Measurements from ENCODE around the gene SIGLEC1. TPM values are rescaled to one million over a fixed set of nuclear protein-coding genes. Genes with fewer than 3 reads are reported as not detected.

Gene SIGLEC1
- total and polyA plus RNA-seq, 2 donors (not counting 1 experiment from before 2014, with no cell fraction given) = 0.06 to 0.15 TPM

DNA sequence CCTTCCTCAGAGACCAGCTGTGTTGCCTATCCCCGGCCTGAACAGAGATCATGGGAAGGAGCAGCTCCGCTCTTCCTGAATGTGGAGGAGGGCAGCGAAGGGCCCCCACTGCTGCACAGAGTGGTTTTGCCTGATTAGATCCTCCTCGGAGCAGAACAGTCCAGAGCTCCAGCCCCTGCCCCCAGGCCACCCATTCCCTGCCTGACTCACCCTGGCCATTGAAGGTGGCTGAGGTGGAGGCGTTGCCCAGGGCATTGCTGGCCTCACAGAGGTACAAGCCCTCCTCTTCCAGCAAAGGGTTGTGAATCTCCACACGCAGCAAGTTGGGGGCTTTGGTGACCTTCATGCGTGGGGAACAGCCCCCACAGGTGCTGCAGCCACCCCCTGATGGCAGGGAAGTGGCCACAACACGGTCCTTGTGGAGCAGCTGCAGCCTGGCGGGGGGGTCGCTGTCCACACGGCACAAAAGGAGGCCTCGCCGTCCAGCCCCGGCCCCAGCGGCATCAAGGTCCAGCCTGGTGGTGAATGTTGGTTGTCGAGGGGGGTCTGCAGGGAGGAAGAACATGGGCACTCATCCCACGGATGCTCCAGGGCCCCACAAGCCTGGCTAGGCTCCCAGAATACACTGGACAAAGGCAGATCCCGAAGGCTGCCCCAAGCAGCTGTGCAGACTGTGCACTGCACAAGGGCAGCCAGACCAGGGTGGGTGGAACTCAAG lies 14.7 kb downstream of the SIGLEC1 start:
- TF ChIP-seq, protein P1, sequence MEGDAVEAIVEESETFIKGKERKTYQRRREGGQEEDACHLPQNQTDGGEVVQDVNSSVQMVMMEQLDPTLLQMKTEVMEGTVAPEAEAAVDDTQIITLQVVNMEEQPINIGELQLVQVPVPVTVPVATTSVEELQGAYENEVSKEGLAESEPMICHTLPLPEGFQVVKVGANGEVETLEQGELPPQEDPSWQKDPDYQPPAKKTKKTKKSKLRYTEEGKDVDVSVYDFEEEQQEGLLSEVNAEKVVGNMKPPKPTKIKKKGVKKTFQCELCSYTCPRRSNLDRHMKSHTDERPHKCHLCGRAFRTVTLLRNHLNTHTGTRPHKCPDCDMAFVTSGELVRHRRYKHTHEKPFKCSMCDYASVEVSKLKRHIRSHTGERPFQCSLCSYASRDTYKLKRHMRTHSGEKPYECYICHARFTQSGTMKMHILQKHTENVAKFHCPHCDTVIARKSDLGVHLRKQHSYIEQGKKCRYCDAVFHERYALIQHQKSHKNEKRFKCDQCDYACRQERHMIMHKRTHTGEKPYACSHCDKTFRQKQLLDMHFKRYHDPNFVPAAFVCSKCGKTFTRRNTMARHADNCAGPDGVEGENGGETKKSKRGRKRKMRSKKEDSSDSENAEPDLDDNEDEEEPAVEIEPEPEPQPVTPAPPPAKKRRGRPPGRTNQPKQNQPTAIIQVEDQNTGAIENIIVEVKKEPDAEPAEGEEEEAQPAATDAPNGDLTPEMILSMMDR (IDR thresholded peaks at IDR 0.05) = no peak
- TF ChIP-seq EZH2 (IDR thresholded peaks at IDR 0.05; ENCODE audit: borderline replicate concordance, insufficient read depth, low read depth, low read length, poor library complexity, severe bottlenecking) = no peak
- intact Hi-C loops (cut with micrococcal nuclease) = no loop called here
- H2AFZ ChIP-seq (ENCODE audit: insufficient read depth, low read depth, low read length, poor library complexity, severe bottlenecking) = no peak overlapping the region
- H3K36me3 ChIP-seq (replicated peaks in 1 of 2; ENCODE audit: control extremely low read depth in 1 of 2, control insufficient read depth in 1 of 2, extremely low read depth in 1 of 2, insufficient read depth in 2 of 2, low read length in 1 of 2) = no peaks in the 10 kb centered on the region
- ChIA-PET POLR2A (no interaction called here), CTCF (interaction anchor here (2.0 kb wide), 1 partner anchor 13 kb away, joined by 6 read pairs; no protein-coding TSS in a partner anchor)
- no peak overlapping the region for H3K4me3 ChIP-seq (ENCODE audit: control extremely low read depth in 1 of 5, extremely low read depth in 1 of 5, insufficient read depth in 1 of 5, low read depth in 2 of 5, low read length in 4 of 5)
- no peaks in the 10 kb centered on the region for H3K27me3 Mint-ChIP-seq
- H4K20me1 ChIP-seq (ENCODE audit: control insufficient read depth, insufficient read depth, low read length, poor library complexity, severe bottlenecking) = no peaks in the 10 kb centered on the region
- H3K79me2 ChIP-seq (ENCODE audit: control insufficient read depth, insufficient read depth, low read length) = no peaks in the 10 kb centered on the region
- H3K27ac Mint-ChIP-seq = no peak overlapping the region
- no peak overlapping the region for H3K4me3 Mint-ChIP-seq
- H3K27me3 ChIP-seq (replicated peaks in 1 of 4; ENCODE audit: control extremely low read depth in 1 of 4, control insufficient read depth in 3 of 4, insufficient read depth in 4 of 4, low read length in 3 of 4) = no peaks in the 10 kb centered on the region
- H3K4me1 ChIP-seq (ENCODE audit: control insufficient read depth in 2 of 2, insufficient read depth in 2 of 2, low read length in 2 of 2) = no peaks in the 10 kb centered on the region
- no peak overlapping the region for H3K9ac ChIP-seq (ENCODE audit: low read length)
- no peaks in the 10 kb centered on the region for H3K9me3 Mint-ChIP-seq (ENCODE audit: insufficient read depth)
- ATAC-seq (ENCODE audit: low read depth) = no peak
- H3K4me2 ChIP-seq (replicated peaks; ENCODE audit: low read depth, low read length, poor library complexity, severe bottlenecking) = no peak overlapping the region
- H3K27ac ChIP-seq (ENCODE audit: low read length in 2 of 2) = no peak overlapping the region
- 78% methylated on average over 11 of the region's 18 CpGs for WGBS (ENCODE audit: insufficient coverage)
- H3K4me1 Mint-ChIP-seq = no peaks in the 10 kb centered on the region
- no peak for DNase-seq
- H3K9me3 ChIP-seq (ENCODE audit: control extremely low read depth in 1 of 3, control insufficient read depth in 2 of 3, insufficient read depth in 1 of 3, low read length in 2 of 3) = peaks cover 0 to 12% (median 0%) of the 10 kb centered on the region in 3 donors

Measured in B cell (primary cell).